Transverse colon (tissue), 4 donors: ENCODE data around the gene PHF21B. TPM values are rescaled to one million over a fixed set of nuclear protein-coding genes. Genes with fewer than 3 reads are reported as not detected.

Experiments
- DNase-seq: peaks from one replicate; pipeline ENCODE4 v3.0.0-alpha.2; 2019
- H3K27ac ChIP-seq, 4 donors: fragments of 200-600 bp; sonication (generic); 2 replicates each; pipeline ENCODE4 v1.5.1; 2016 to 2018; ENCODE audit warnings: inconsistent platforms in 4 of 4
- H3K27me3 ChIP-seq: fragments of 200-600 bp; sonication (generic); 2 replicates; pipeline ENCODE4 v1.5.1; 2017; ENCODE audit warnings: inconsistent platforms
- H3K36me3 ChIP-seq, 4 donors: fragments of 200-600 bp; sonication (generic); 2 replicates each; pipeline ENCODE4 v1.5.1; 2017 to 2019; ENCODE audit warnings: inconsistent platforms in 4 of 4
- H3K4me1 ChIP-seq, 4 donors: fragments of 200-600 bp; sonication (generic); 2 replicates each; pipeline ENCODE4 v1.5.1; 2017 to 2020; ENCODE audit warnings: inconsistent platforms in 4 of 4
- H3K4me3 ChIP-seq, 4 donors: fragments of 200-600 bp; sonication (generic); 1 replicate in 1 of 4; 2 replicates in 3 of 4; pipeline versions ENCODE4 v1.5.1 to v1.6.1; 2017 to 2019; ENCODE audit warnings: inconsistent platforms in 4 of 4
- H3K9me3 ChIP-seq, 2 donors: fragments of 200-600 bp; sonication (generic); 2 replicates each; pipeline ENCODE4 v1.5.1; 2017 to 2019; ENCODE audit warnings: inconsistent platforms in 2 of 2
- CTCF ChIP-seq, 5 experiments: fragments of 200-600 bp in 3 of 5; fragments of 450-650 bp in 2 of 5; sonication (generic) in 3 of 5; IDR thresholded peaks; 1 replicate in 2 of 5; 2 replicates in 3 of 5; pipeline ENCODE4 v1.5.1; 2016 to 2017; ENCODE audit warnings: antibody characterized with exemption in 5 of 5, inconsistent platforms in 3 of 5, mild to moderate bottlenecking in 2 of 5, moderate library complexity in 1 of 5
- EP300 ChIP-seq: sonication (generic); formaldehyde crosslinking; IDR thresholded peaks from one replicate; pipeline ENCODE4 v1.6.1; 2017; ENCODE audit warnings: antibody characterized with exemption, low read depth
- POLR2A ChIP-seq: fragments of 450-650 bp; IDR thresholded peaks from one replicate; pipeline ENCODE4 v1.6.1; 2016; ENCODE audit warnings: antibody characterized with exemption, mild to moderate bottlenecking, moderate library complexity
- POLR2AphosphoS5 ChIP-seq, 3 donors: sonication (generic); formaldehyde crosslinking; IDR thresholded peaks; one replicate each; pipeline ENCODE4 v1.6.1; 2016; ENCODE audit warnings: antibody characterized with exemption in 3 of 3
- WGBS, 2 donors: methylation state at CpG; one replicate each; pipeline ENCODE4 v1.1.5; 2018; ENCODE audit warnings: low coverage in 1 of 2; 5-methylcytosine and 5-hydroxymethylcytosine counted together
- in situ Hi-C, 4 donors: fragments of 200-750 bp; cut with MboI; loops; one replicate each; pipeline versions ENCODE4 v1.15.0 to v1.15.1; 2017; ENCODE audit warnings: low sequenced_read_pairs in 3 of 4, low pct_ligation_motif_present in 1 of 4, low pct_unique_long_range_greater_than_20kb in 1 of 4
- intact Hi-C: fragments of 100-400 bp; cut with DNase I; formaldehyde crosslinking; loops from one replicate; pipeline ENCODE4 v1.15.1; 2023; ENCODE audit warnings: low total_unique reads
- total RNA-seq, 4 donors: library from RNA; depleted of rRNA; stranded (reverse); fragments of >200 nt; gene quantifications; one replicate each; pipeline ENCODE4 v1.1.0, GENCODE V29; 2016

The PHF21B gene
- total RNA-seq, 4 donors from 2014 or later, result not detected

GRCh38 chr22:44937216-44937615 is 72.6 kb downstream of the PHF21B start:
- no peaks in the 10 kb centered on the region for H3K27me3 ChIP-seq
- no peak overlapping the region for H3K4me3 ChIP-seq
- TF ChIP-seq POLR2AphosphoS5 (IDR thresholded peaks at IDR 0.05) (no peak), CTCF (IDR thresholded peaks at IDR 0.05) (no peak), POLR2A (no peak), EP300 (no peak)
- H3K27ac ChIP-seq, result no peak overlapping the region
- intact Hi-C loops (no loop called here), in situ Hi-C loops (no loop called here)
- no peak for DNase-seq
- no peaks in the 10 kb centered on the region for H3K4me1 ChIP-seq
- no peaks in the 10 kb centered on the region for H3K36me3 ChIP-seq
- WGBS, 2 donors, result 66 to 70% methylated on average over 4 to 8 of the region's 8 CpGs
- H3K9me3 ChIP-seq, result no peaks in the 10 kb centered on the region

GRCh38 chr22:44936201-44936600 is 73.6 kb downstream of the PHF21B start:
- in situ Hi-C loops, result no loop called here
- DNase-seq, result no peak
- intact Hi-C loops, result no loop called here
- Histone ChIP-seq H3K4me1 (no peaks in the 10 kb centered on the region), H3K4me3 (no peak overlapping the region), H3K36me3 (no peaks in the 10 kb centered on the region), H3K27ac (no peak overlapping the region), H3K27me3 (no peaks in the 10 kb centered on the region), H3K9me3 (no peaks in the 10 kb centered on the region)
- TF ChIP-seq CTCF (IDR thresholded peaks at IDR 0.05), result no peak
- TF ChIP-seq EP300, result no peak
- no peak for TF ChIP-seq POLR2A
- TF ChIP-seq POLR2AphosphoS5 (IDR thresholded peaks at IDR 0.05), result no peak
- 91% methylated on average over 16 of the region's 16 CpGs; no CpG with 5 or more reads in 1 of the 2 donors for WGBS, 2 donors

- Histone ChIP-seq H3K27me3 (no peaks in the 10 kb centered on the region), H3K9me3 (no peaks in the 10 kb centered on the region), H3K4me3 (no peak overlapping the region), H3K36me3 (no peaks in the 10 kb centered on the region), H3K4me1 (no peaks in the 10 kb centered on the region), H3K27ac (no peak overlapping the region)
- intact Hi-C loops (no loop called here), in situ Hi-C loops (no loop called here)
- DNase-seq, result no peak
- no peak for TF ChIP-seq POLR2AphosphoS5 (IDR thresholded peaks at IDR 0.05)
- no peak for TF ChIP-seq CTCF (IDR thresholded peaks at IDR 0.05)
- TF ChIP-seq POLR2A, result no peak
- no peak for TF ChIP-seq EP300
- 83% methylated on average over 11 of the region's 11 CpGs; no CpG with 5 or more reads in 1 of the 2 donors for WGBS, 2 donors
These were observed 74.1 kb downstream of the PHF21B start for GRCh38 chr22:44935724-44936123.

- no peaks in the 10 kb centered on the region for H3K4me1 ChIP-seq
- no peaks in the 10 kb centered on the region for H3K27me3 ChIP-seq
- WGBS, 2 donors, result 63 to 80% methylated on average over 1 to 6 of the region's 6 CpGs
- H3K4me3 ChIP-seq, result no peak overlapping the region
- in situ Hi-C loops (no loop called here), intact Hi-C loops (no loop called here)
- H3K9me3 ChIP-seq, result no peaks in the 10 kb centered on the region
- TF ChIP-seq POLR2A, result no peak
- TF ChIP-seq CTCF (IDR thresholded peaks at IDR 0.05), result no peak
- TF ChIP-seq POLR2AphosphoS5 (IDR thresholded peaks at IDR 0.05), result no peak
- TF ChIP-seq EP300, result no peak
- no peak for DNase-seq
- no peak overlapping the region for H3K27ac ChIP-seq
- no peaks in the 10 kb centered on the region for H3K36me3 ChIP-seq
These were observed 75.4 kb downstream of the PHF21B start for GRCh38 chr22:44934454-44934735.
